ENCODE data around the gene SNAPC5. TPM values are rescaled to one million over a fixed set of nuclear protein-coding genes. Genes with fewer than 3 reads are reported as not detected.

The SNAPC5 gene
- total RNA-seq (29.6 TPM), polyA plus RNA-seq (ENCODE audit: insufficient read depth, low read depth, low replicate concordance) (49.6 TPM)
- long read RNA-seq, donor 1, transcript SNAPC5-202 (3 exons, 1,002 nt): major isoform, 5 of 8 reads
- long read RNA-seq, donor 1, partial matches to known transcripts: 0 of 8 reads
- long read RNA-seq, donor 1, other reads (novel, unspliced or antisense): 0 of 8 reads
- long read RNA-seq, donor 2, transcript SNAPC5-202 (3 exons, 1,002 nt): major isoform, 5 of 9 reads
- long read RNA-seq, donor 2, partial matches to known transcripts: 0 of 9 reads
- long read RNA-seq, donor 2, other reads (novel, unspliced or antisense): 0 of 9 reads
- long read RNA-seq, donor 3, transcript SNAPC5-202 (3 exons, 1,002 nt): major isoform, 13 of 16 reads
- long read RNA-seq, donor 3, partial matches to known transcripts: 0 of 16 reads
- long read RNA-seq, donor 3, other reads (novel, unspliced or antisense): 0 of 16 reads
- long read RNA-seq, donor 4, transcript SNAPC5-202 (3 exons, 1,002 nt): major isoform, 6 of 9 reads
- long read RNA-seq, donor 4, partial matches to known transcripts: 0 of 9 reads
- long read RNA-seq, donor 4, other reads (novel, unspliced or antisense): 0 of 9 reads
- long read RNA-seq, donor 5: 0 reads
- long read RNA-seq, donor 6, transcript SNAPC5-202 (3 exons, 1,002 nt): major isoform, 12 of 25 reads
- long read RNA-seq, donor 6, transcript SNAPC5-201 (2 exons, 794 nt): minor isoform, 11 of 25 reads
- long read RNA-seq, donor 6, partial matches to known transcripts: 0 of 25 reads
- long read RNA-seq, donor 6, other reads (novel, unspliced or antisense): 0 of 25 reads
- long read RNA-seq, donor 7, transcript SNAPC5-201 (2 exons, 794 nt): minor isoform, 7 of 23 reads
- long read RNA-seq, donor 7, transcript SNAPC5-202 (3 exons, 1,002 nt): major isoform, 9 of 23 reads
- long read RNA-seq, donor 7, partial matches to known transcripts: 0 of 23 reads
- long read RNA-seq, donor 7, other reads (novel, unspliced or antisense): 2 of 23 reads
- long read RNA-seq, donor 8, transcript SNAPC5-202 (3 exons, 1,002 nt): major isoform, 5 of 10 reads
- long read RNA-seq, donor 8, transcript SNAPC5-201 (2 exons, 794 nt): major isoform, 5 of 10 reads
- long read RNA-seq, donor 8, partial matches to known transcripts: 0 of 10 reads
- long read RNA-seq, donor 8, other reads (novel, unspliced or antisense): 0 of 10 reads
- long read RNA-seq, donor 9, partial matches to known transcripts: 0 of 8 reads
- long read RNA-seq, donor 9, other reads (novel, unspliced or antisense): 0 of 8 reads
- long read RNA-seq, donor 10, transcript SNAPC5-202 (3 exons, 1,002 nt): major isoform, 12 of 16 reads
- long read RNA-seq, donor 10, partial matches to known transcripts: 0 of 16 reads
- long read RNA-seq, donor 10, other reads (novel, unspliced or antisense): 0 of 16 reads

- H3K4me1 ChIP-seq (ENCODE audit: control insufficient read depth in 2 of 3, insufficient read depth in 2 of 3, low read depth in 1 of 3, low read length in 3 of 3): peaks cover 0 to 10% (median 8%) of the 10 kb centered on the region in 3 donors
- H3K9ac ChIP-seq (ENCODE audit: low read length in 3 of 3): peak within 1 kb of the TSS; percentile 91 to 96 (median 96)
- no peaks in the 10 kb centered on the region for H3K9me3 ChIP-seq (ENCODE audit: control insufficient read depth in 2 of 3, insufficient read depth in 1 of 3, low read length in 3 of 3)
- H3K27ac ChIP-seq (ENCODE audit: low read depth in 2 of 2, low read length in 2 of 2): peak within 1 kb of the TSS; percentile 88 to 91
- TF ChIP-seq CTCF (IDR thresholded peaks at IDR 0.05; ENCODE audit: borderline replicate concordance, extremely low read depth, insufficient read depth): peak; percentile 90
- peak within 1 kb of the TSS; percentile 91 to 99 (median 93) for H3K4me3 ChIP-seq (ENCODE audit: low read length in 3 of 3)
- no peak for FAIRE-seq
- peaks cover 13 to 63% (median 28%) of the 10 kb centered on the region in 3 donors for H3K36me3 ChIP-seq (ENCODE audit: control insufficient read depth in 2 of 3, insufficient read depth in 3 of 3, low read length in 3 of 3)
- intact Hi-C loops (cut with DNase I): no loop called here
- DNase-seq: peak; percentile 96 to 98 (median 97)
- H3K27me3 ChIP-seq (ENCODE audit: control insufficient read depth, insufficient read depth, low read length): no peaks in the 10 kb centered on the region
Observed at GRCh38 chr15:66497502-66498455, at the start of gene SNAPC5. TSS of gene SNAPC5 (minus strand) at chr15:66497762. CDS start at chr15:66497731, 31 bp downstream.

- Histone ChIP-seq H3K4me1 (ENCODE audit: control insufficient read depth in 2 of 3, insufficient read depth in 2 of 3, low read depth in 1 of 3, low read length in 3 of 3) (no peaks in the 10 kb centered on the region), H3K9ac (ENCODE audit: low read length in 3 of 3) (no peak overlapping the region), H3K27me3 (ENCODE audit: control insufficient read depth, insufficient read depth, low read length) (no peaks in the 10 kb centered on the region), H3K36me3 (ENCODE audit: control insufficient read depth in 2 of 3, insufficient read depth in 3 of 3, low read length in 3 of 3) (no peaks in the 10 kb centered on the region), H3K9me3 (ENCODE audit: control insufficient read depth in 2 of 3, insufficient read depth in 1 of 3, low read length in 3 of 3) (no peaks in the 10 kb centered on the region), H3K4me3 (ENCODE audit: low read length in 3 of 3) (no peak overlapping the region), H3K27ac (ENCODE audit: low read depth in 2 of 2, low read length in 2 of 2) (no peak overlapping the region)
- FAIRE-seq (no peak), DNase-seq (no peak)
- intact Hi-C loops (cut with DNase I): no loop called here
- TF ChIP-seq CTCF (IDR thresholded peaks at IDR 0.05; ENCODE audit: borderline replicate concordance, extremely low read depth, insufficient read depth): no peak
Observed at GRCh38 chr15:66545255-66545654, 47.7 kb upstream of the SNAPC5 start.

- Histone ChIP-seq H3K27ac (ENCODE audit: low read depth in 2 of 2, low read length in 2 of 2) (no peak overlapping the region), H3K4me3 (ENCODE audit: low read length in 3 of 3) (no peak overlapping the region), H3K9me3 (ENCODE audit: control insufficient read depth in 2 of 3, insufficient read depth in 1 of 3, low read length in 3 of 3) (no peaks in the 10 kb centered on the region), H3K4me1 (ENCODE audit: control insufficient read depth in 2 of 3, insufficient read depth in 2 of 3, low read depth in 1 of 3, low read length in 3 of 3) (no peaks in the 10 kb centered on the region), H3K36me3 (ENCODE audit: control insufficient read depth in 2 of 3, insufficient read depth in 3 of 3, low read length in 3 of 3) (no peaks in the 10 kb centered on the region), H3K9ac (ENCODE audit: low read length in 3 of 3) (no peak overlapping the region), H3K27me3 (ENCODE audit: control insufficient read depth, insufficient read depth, low read length) (no peaks in the 10 kb centered on the region)
- FAIRE-seq: no peak
- intact Hi-C loops (cut with DNase I): no loop called here
- no peak for DNase-seq
- TF ChIP-seq CTCF (IDR thresholded peaks at IDR 0.05; ENCODE audit: borderline replicate concordance, extremely low read depth, insufficient read depth): no peak
Observed at GRCh38 chr15:66542896-66543295, 45.3 kb upstream of the SNAPC5 start.
